ENCODE measurements around the gene EID2. TPM values are rescaled to one million over a fixed set of nuclear protein-coding genes. Genes with fewer than 3 reads are reported as not detected.

Gene EID2
- total and polyA plus RNA-seq, 10 of the 15 experiments (the other 5 are each of a cell fraction or from before 2014, with no cell fraction given) = 1.6 to 11.4 (median 7.0) TPM

DNA sequence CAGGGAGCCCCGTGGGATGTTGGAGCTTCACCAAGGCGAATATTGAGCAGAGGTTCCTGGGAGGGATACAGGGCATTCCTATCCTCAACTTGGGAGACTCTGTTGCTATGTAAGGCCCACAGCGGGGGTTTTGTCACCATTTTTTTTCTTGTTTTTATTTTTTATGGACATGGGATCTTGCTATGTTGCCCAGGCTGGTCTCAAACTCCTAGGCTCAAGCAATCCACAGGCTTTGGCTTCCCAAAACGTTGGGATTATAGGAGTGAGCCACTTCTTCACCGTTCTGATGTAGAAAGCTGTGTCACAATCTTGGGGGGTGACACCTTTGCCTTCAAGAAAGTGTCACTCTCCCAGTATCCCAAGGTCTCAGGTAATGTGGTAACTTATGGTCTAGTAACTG, 38.6 kb downstream of the EID2 start:
- DNase-seq (ENCODE audit: low read depth, low spot score) = no peak
- ChIA-PET SMC1A (ENCODE audit: uncharacterized antibody, unreplicated experiment) (interaction anchor here (1.2 to 1.3 kb wide), 3 partner anchors 12 to 67 kb away, joined by 3 to 5 read pairs (median 4); no protein-coding TSS in a partner anchor), RAD21 (ENCODE audit: unreplicated experiment) (no interaction called here), CTCF (interaction anchor here (0.7 to 1.9 kb wide), 4 partner anchors 27 to 320 kb away, joined by 3 to 12 read pairs (median 4); partner anchors contain the start of gene PLEKHG2), POLR2A (no interaction called here)
- TF ChIP-seq KLF5 (IDR thresholded peaks at IDR 0.05; ENCODE audit: partially characterized antibody) (no peak), PML (IDR thresholded peaks at IDR 0.05; ENCODE audit: low read length) (no peak), CHD4 (IDR thresholded peaks at IDR 0.05) (no peak), NFYB (IDR thresholded peaks at IDR 0.05; ENCODE audit: insufficient read depth, low read depth, low read length) (no peak), POLR2A (IDR thresholded peaks at IDR 0.05; ENCODE audit: low read depth, low read length) (no peak)
- H4K20me1 ChIP-seq (ENCODE audit: control insufficient read depth, insufficient read depth) = no peaks in the 10 kb centered on the region
- peaks cover 10% of the 10 kb centered on the region for H3K4me1 ChIP-seq (ENCODE audit: control insufficient read depth, insufficient read depth, low read length)
- no peaks in the 10 kb centered on the region; the same call in 2 of the 3 replicates for H3K9me3 ChIP-seq (replicated peaks; ENCODE audit: control insufficient read depth, insufficient read depth, low read length)
- FAIRE-seq = no peak
- H3K9ac ChIP-seq (ENCODE audit: control insufficient read depth, insufficient read depth, low read length) = no peak overlapping the region
- no peak overlapping the region for H3K27ac ChIP-seq (ENCODE audit: control insufficient read depth, insufficient read depth)
- WGBS (ENCODE audit: insufficient coverage, insufficient replicate concordance, low lambda C conversion rate, missing lambda C conversion rate) = 49% methylated on average over 5 of the region's 5 CpGs
- intact Hi-C loops (cut with micrococcal nuclease; ENCODE audit: unreplicated experiment) = no loop called here
- H3K27me3 ChIP-seq (replicated peaks in 1 of 2; ENCODE audit: control insufficient read depth in 2 of 2, insufficient read depth in 2 of 2, low read length in 1 of 2) = peaks cover 0 to 19% of the 10 kb centered on the region in 2 experiments; a peak in 3 of 4 replicates
- no peaks in the 10 kb centered on the region for H3K36me3 ChIP-seq (ENCODE audit: control insufficient read depth in 2 of 2, insufficient read depth in 2 of 2, low read length in 1 of 2)
- in situ Hi-C loops (cut with MboI) = no loop called here
- H3K4me3 ChIP-seq = no peak overlapping the region
- H3K4me2 ChIP-seq (ENCODE audit: control insufficient read depth, insufficient read depth) = no peak overlapping the region
- H3K79me2 ChIP-seq (ENCODE audit: control insufficient read depth, insufficient read depth, low read length) = no peaks in the 10 kb centered on the region
- BruUV-seq (replicated peaks) = no TSS peak
- H2AFZ ChIP-seq (ENCODE audit: control insufficient read depth, low read depth, low read length) = no peak overlapping the region
- no peak for ATAC-seq

DNA sequence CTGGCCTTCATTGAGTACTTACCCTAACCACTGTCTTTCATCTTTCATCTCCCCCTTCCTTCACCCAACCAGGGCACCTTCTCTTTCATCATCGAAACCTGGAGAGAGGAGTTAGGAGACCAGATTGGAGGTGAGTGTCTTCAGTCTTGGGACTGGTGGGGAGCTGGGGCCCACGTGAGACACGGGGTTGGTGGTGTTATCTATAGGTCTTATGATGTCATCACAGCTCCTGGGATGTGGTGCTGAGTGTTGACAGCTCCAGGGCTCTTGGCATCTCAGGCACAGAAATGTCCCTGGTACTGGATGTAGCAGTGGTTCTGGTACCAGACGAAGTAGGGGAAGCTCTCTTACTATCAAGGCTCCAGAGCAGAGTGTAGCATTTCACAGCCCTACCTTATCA, 39.4 kb downstream of the EID2 start:
- in situ Hi-C loops (cut with MboI) (no loop called here), intact Hi-C loops (cut with micrococcal nuclease; ENCODE audit: unreplicated experiment) (no loop called here)
- 16% methylated on average over 4 of the region's 4 CpGs for whole genome bisulfite sequencing (ENCODE audit: insufficient coverage, insufficient replicate concordance, low lambda C conversion rate, missing lambda C conversion rate)
- no peak overlapping the region for H3K4me3 ChIP-seq
- ChIA-PET POLR2A (interaction anchor here (0.6 kb wide), 1 partner anchor 51 kb away, joined by 3 read pairs; no protein-coding TSS in a partner anchor), SMC1A (ENCODE audit: uncharacterized antibody, unreplicated experiment) (interaction anchor here (1.2 to 1.3 kb wide), 3 partner anchors 12 to 67 kb away, joined by 3 to 5 read pairs (median 4); no protein-coding TSS in a partner anchor), CTCF (interaction anchor here (0.7 to 1.9 kb wide), 5 partner anchors 26 to 320 kb away, joined by 3 to 12 read pairs (median 3); partner anchors contain the start of genes EID2B and PLEKHG2), RAD21 (ENCODE audit: unreplicated experiment) (no interaction called here)
- TF ChIP-seq, protein P1, sequence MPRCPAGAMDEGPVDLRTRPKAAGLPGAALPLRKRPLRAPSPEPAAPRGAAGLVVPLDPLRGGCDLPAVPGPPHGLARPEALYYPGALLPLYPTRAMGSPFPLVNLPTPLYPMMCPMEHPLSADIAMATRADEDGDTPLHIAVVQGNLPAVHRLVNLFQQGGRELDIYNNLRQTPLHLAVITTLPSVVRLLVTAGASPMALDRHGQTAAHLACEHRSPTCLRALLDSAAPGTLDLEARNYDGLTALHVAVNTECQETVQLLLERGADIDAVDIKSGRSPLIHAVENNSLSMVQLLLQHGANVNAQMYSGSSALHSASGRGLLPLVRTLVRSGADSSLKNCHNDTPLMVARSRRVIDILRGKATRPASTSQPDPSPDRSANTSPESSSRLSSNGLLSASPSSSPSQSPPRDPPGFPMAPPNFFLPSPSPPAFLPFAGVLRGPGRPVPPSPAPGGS (IDR thresholded peaks at IDR 0.05; ENCODE audit: borderline replicate concordance, insufficient read depth, low read depth, low read length, poor library complexity, severe bottlenecking) = no peak
- TF ChIP-seq, protein P2, sequence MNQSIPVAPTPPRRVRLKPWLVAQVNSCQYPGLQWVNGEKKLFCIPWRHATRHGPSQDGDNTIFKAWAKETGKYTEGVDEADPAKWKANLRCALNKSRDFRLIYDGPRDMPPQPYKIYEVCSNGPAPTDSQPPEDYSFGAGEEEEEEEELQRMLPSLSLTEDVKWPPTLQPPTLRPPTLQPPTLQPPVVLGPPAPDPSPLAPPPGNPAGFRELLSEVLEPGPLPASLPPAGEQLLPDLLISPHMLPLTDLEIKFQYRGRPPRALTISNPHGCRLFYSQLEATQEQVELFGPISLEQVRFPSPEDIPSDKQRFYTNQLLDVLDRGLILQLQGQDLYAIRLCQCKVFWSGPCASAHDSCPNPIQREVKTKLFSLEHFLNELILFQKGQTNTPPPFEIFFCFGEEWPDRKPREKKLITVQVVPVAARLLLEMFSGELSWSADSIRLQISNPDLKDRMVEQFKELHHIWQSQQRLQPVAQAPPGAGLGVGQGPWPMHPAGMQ (IDR thresholded peaks at IDR 0.05; ENCODE audit: borderline replicate concordance) = no peak
- TF ChIP-seq ASH2L (IDR thresholded peaks at IDR 0.05; ENCODE audit: borderline replicate concordance, low read depth) (no peak), NR2C2 (IDR thresholded peaks at IDR 0.05; ENCODE audit: borderline replicate concordance, control insufficient read depth, insufficient read length, low read depth) (no peak), RELA (IDR thresholded peaks at IDR 0.05; ENCODE audit: borderline replicate concordance, partially characterized antibody) (no peak), SIN3A (IDR thresholded peaks at IDR 0.05; ENCODE audit: low read depth, low read length) (no peak)
- TF ChIP-seq, protein P3, sequence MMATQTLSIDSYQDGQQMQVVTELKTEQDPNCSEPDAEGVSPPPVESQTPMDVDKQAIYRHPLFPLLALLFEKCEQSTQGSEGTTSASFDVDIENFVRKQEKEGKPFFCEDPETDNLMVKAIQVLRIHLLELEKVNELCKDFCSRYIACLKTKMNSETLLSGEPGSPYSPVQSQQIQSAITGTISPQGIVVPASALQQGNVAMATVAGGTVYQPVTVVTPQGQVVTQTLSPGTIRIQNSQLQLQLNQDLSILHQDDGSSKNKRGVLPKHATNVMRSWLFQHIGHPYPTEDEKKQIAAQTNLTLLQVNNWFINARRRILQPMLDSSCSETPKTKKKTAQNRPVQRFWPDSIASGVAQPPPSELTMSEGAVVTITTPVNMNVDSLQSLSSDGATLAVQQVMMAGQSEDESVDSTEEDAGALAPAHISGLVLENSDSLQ (IDR thresholded peaks at IDR 0.05) = no peak
- H3K9ac ChIP-seq (ENCODE audit: control insufficient read depth, insufficient read depth, low read length) = no peak overlapping the region
- no peak for DNase-seq (ENCODE audit: low read depth, low spot score)
- no peak overlapping the region for H3K4me2 ChIP-seq (ENCODE audit: control insufficient read depth, insufficient read depth)
- no peak overlapping the region for H3K27ac ChIP-seq (ENCODE audit: control insufficient read depth, insufficient read depth)
- no peak for ATAC-seq
- no peaks in the 10 kb centered on the region for H4K20me1 ChIP-seq (ENCODE audit: control insufficient read depth, insufficient read depth)
- no peak overlapping the region for H2AFZ ChIP-seq (ENCODE audit: control insufficient read depth, low read depth, low read length)
- H3K9me3 ChIP-seq (replicated peaks; ENCODE audit: control insufficient read depth, insufficient read depth, low read length) = no peaks in the 10 kb centered on the region; the same call in 2 of the 3 replicates
- BruUV-seq (replicated peaks) = no TSS peak
- peaks cover 10% of the 10 kb centered on the region for H3K4me1 ChIP-seq (ENCODE audit: control insufficient read depth, insufficient read depth, low read length)
- FAIRE-seq = no peak
- peaks cover 0 to 19% of the 10 kb centered on the region in 2 experiments; a peak in 3 of 4 replicates for H3K27me3 ChIP-seq (replicated peaks in 1 of 2; ENCODE audit: control insufficient read depth in 2 of 2, insufficient read depth in 2 of 2, low read length in 1 of 2)
- no peaks in the 10 kb centered on the region for H3K79me2 ChIP-seq (ENCODE audit: control insufficient read depth, insufficient read depth, low read length)
- H3K36me3 ChIP-seq (ENCODE audit: control insufficient read depth in 2 of 2, insufficient read depth in 2 of 2, low read length in 1 of 2) = no peaks in the 10 kb centered on the region

All from GM12878 (cell line).